H9 (cell line): ENCODE data around the gene ZNHIT3. TPM values are rescaled to one million over a fixed set of nuclear protein-coding genes. Genes with fewer than 3 reads are reported as not detected.

Experiments used
- DNase-seq: peaks from one replicate; pipeline ENCODE4 v3.0.0-alpha.2; 2017
- H2AFZ ChIP-seq: one replicate; pipeline ENCODE4 v1.6.1; 2013; ENCODE audit warnings: mild to moderate bottlenecking, low read length, control low read depth, moderate library complexity
- H2AK5ac ChIP-seq: 2 replicates; pipeline ENCODE4 v1.6.1; 2013; ENCODE audit warnings: low read length, control low read depth, mixed read lengths; ENCODE audit not compliant: insufficient read length
- H2BK120ac ChIP-seq: one replicate; pipeline ENCODE4 v1.6.1; 2013; ENCODE audit warnings: low read depth, mild to moderate bottlenecking, low read length, control low read depth, inconsistent platforms; ENCODE audit not compliant: poor library complexity, severe bottlenecking
- H2BK12ac ChIP-seq: 2 replicates; pipeline ENCODE4 v1.6.1; 2013; ENCODE audit warnings: low read length, control low read depth, mixed read lengths, low read depth; ENCODE audit not compliant: insufficient read length
- H2BK15ac ChIP-seq: 2 replicates; pipeline ENCODE4 v1.6.1; 2013; ENCODE audit warnings: low read depth, low read length, control low read depth
- H2BK20ac ChIP-seq: one replicate; pipeline ENCODE4 v1.6.1; 2013; ENCODE audit warnings: low read depth, mild to moderate bottlenecking, low read length, control low read depth, inconsistent platforms; ENCODE audit not compliant: poor library complexity, severe bottlenecking
- H2BK5ac ChIP-seq: 2 replicates; pipeline ENCODE4 v1.6.1; 2013; ENCODE audit warnings: low read length, control low read depth, mixed read lengths; ENCODE audit not compliant: insufficient read length
- H3K14ac ChIP-seq: 2 replicates; pipeline ENCODE4 v1.6.1; 2013; ENCODE audit warnings: low read length, control low read depth; ENCODE audit not compliant: insufficient read depth
- H3K18ac ChIP-seq: 2 replicates; pipeline ENCODE4 v1.6.1; 2013; ENCODE audit warnings: low read depth, mild to moderate bottlenecking, mixed read lengths, low read length, control low read depth; ENCODE audit not compliant: insufficient read length
- H3K23ac ChIP-seq: 2 replicates; pipeline ENCODE4 v1.6.1; 2013; ENCODE audit warnings: low read length, control low read depth, mixed read lengths, low read depth; ENCODE audit not compliant: insufficient read length
- H3K23me2 ChIP-seq: 2 replicates; pipeline ENCODE4 v1.6.1; 2013; ENCODE audit warnings: low read depth, mild to moderate bottlenecking, mixed read lengths, low read length, control low read depth; ENCODE audit not compliant: insufficient read length, poor library complexity, severe bottlenecking
- H3K27ac ChIP-seq: 2 replicates; pipeline ENCODE4 v1.5.1; 2013; ENCODE audit warnings: low read length, control low read depth, mixed read lengths, low read depth; ENCODE audit not compliant: insufficient read length
- H3K27me3 ChIP-seq: 2 replicates; pipeline ENCODE4 v1.6.1; 2013; ENCODE audit warnings: low read length, control low read depth, inconsistent platforms; ENCODE audit not compliant: insufficient read depth
- H3K4ac ChIP-seq: 2 replicates; pipeline ENCODE4 v1.6.1; 2013; ENCODE audit warnings: low read depth, mild to moderate bottlenecking, control low read depth, inconsistent platforms, low read length, moderate library complexity
- H3K4me1 ChIP-seq: 2 replicates; pipeline ENCODE4 v1.6.1; 2013; ENCODE audit warnings: low read length, control low read depth, inconsistent platforms; ENCODE audit not compliant: insufficient read depth
- H3K4me2 ChIP-seq: 2 replicates; pipeline ENCODE4 v1.6.1; 2013; ENCODE audit warnings: low read length, control low read depth, mixed read lengths; ENCODE audit not compliant: insufficient read length, insufficient read depth
- H3K56ac ChIP-seq: 2 replicates; pipeline ENCODE4 v1.6.1; 2013; ENCODE audit warnings: low read depth, mild to moderate bottlenecking, mixed read lengths, low read length, control low read depth; ENCODE audit not compliant: insufficient read length
- H3K79me1 ChIP-seq: 2 replicates; pipeline ENCODE4 v1.6.1; 2013; ENCODE audit warnings: low read depth, mild to moderate bottlenecking, moderate library complexity, low read length, control low read depth, inconsistent platforms; ENCODE audit not compliant: insufficient read depth, poor library complexity, severe bottlenecking
- H3K79me2 ChIP-seq: 2 replicates; pipeline ENCODE4 v1.6.1; 2013; ENCODE audit warnings: low read length, control low read depth, inconsistent platforms; ENCODE audit not compliant: insufficient read depth
- H3K9ac ChIP-seq: 2 replicates; pipeline ENCODE4 v1.6.1; 2013; ENCODE audit warnings: low read length, control low read depth, mixed read lengths; ENCODE audit not compliant: insufficient read length; ENCODE audit errors: extremely low read depth
- H3K9me3 ChIP-seq: one replicate; pipeline ENCODE4 v1.6.1; 2013; ENCODE audit warnings: low read depth, low read length, inconsistent platforms; ENCODE audit not compliant: control insufficient read depth
- H3T11ph ChIP-seq: one replicate; pipeline ENCODE4 v1.6.1; 2013; ENCODE audit warnings: mild to moderate bottlenecking, low read length, control low read depth, inconsistent platforms
- H4K20me1 ChIP-seq: one replicate; pipeline ENCODE4 v1.6.1; 2013; ENCODE audit not compliant: control insufficient read depth, insufficient read length, insufficient read depth
- H4K5ac ChIP-seq: 2 replicates; pipeline ENCODE4 v1.6.1; 2013; ENCODE audit warnings: low read depth, mild to moderate bottlenecking, mixed read lengths, low read length, control low read depth; ENCODE audit not compliant: insufficient read length
- H4K8ac ChIP-seq: replicated peaks from 2 replicates; pipeline ENCODE4 v1.6.1; 2013; ENCODE audit warnings: low read length, control low read depth, mixed read lengths, low read depth; ENCODE audit not compliant: insufficient read length
- H4K91ac ChIP-seq: 2 replicates; pipeline ENCODE4 v1.6.1; 2013; ENCODE audit warnings: low read depth, mild to moderate bottlenecking, moderate library complexity, mixed read lengths, low read length, control low read depth; ENCODE audit not compliant: insufficient read length
- H3K27ac Mint-ChIP-seq, 3 experiments: 2 replicates in 2 of 3; 3 replicates in 1 of 3; pipeline ENCODE4 v1.8.0; 2020 to 2021; ENCODE audit warnings: mixed read lengths in 3 of 3, mild to moderate bottlenecking in 1 of 3, moderate library complexity in 1 of 3
- H3K27me3 Mint-ChIP-seq: 2 replicates; pipeline ENCODE4 v1.8.0; 2021; ENCODE audit warnings: low read depth, mild to moderate bottlenecking, moderate library complexity, mixed read lengths
- H3K36me3 Mint-ChIP-seq, 3 experiments: 2 replicates in 2 of 3; 3 replicates in 1 of 3; pipeline ENCODE4 v1.8.0; 2020 to 2021; ENCODE audit warnings: low read depth in 3 of 3, mixed read lengths in 3 of 3; ENCODE audit not compliant: insufficient read depth in 1 of 3
- H3K4me1 Mint-ChIP-seq, 2 experiments: 2 replicates each; pipeline ENCODE4 v1.8.0; 2020; ENCODE audit warnings: mixed read lengths in 2 of 2
- H3K4me3 Mint-ChIP-seq, 2 experiments: 2 replicates in 1 of 2; 3 replicates in 1 of 2; pipeline ENCODE4 v1.8.0; 2020 to 2021; ENCODE audit warnings: mild to moderate bottlenecking in 2 of 2, mixed read lengths in 2 of 2, moderate library complexity in 1 of 2
- H3K9me3 Mint-ChIP-seq, 2 experiments: 2 replicates in 1 of 2; 3 replicates in 1 of 2; pipeline ENCODE4 v1.8.0; 2020; ENCODE audit warnings: mild to moderate bottlenecking in 2 of 2, mixed read lengths in 2 of 2, moderate library complexity in 1 of 2
- CTCF ChIP-seq: fragments of 200-600 bp; sonication (generic); conservative IDR thresholded peaks from 3 replicates; pipeline ENCODE4 v1.8.0; 2021; ENCODE audit warnings: antibody characterized with exemption, mild to moderate bottlenecking
- WGBS: extraction: QIAGEN DNeasy Blood & Tissue Kit; methylation state at CpG from one replicate; pipeline ENCODE4 v1.1.7; 2013; ENCODE audit warnings: missing lambda C conversion rate, low lambda C conversion rate, mixed read lengths; ENCODE audit not compliant: insufficient read length; ENCODE audit errors: extremely low coverage; 5-methylcytosine and 5-hydroxymethylcytosine counted together
- total RNA-seq: library from RNA; stranded (reverse); gene quantifications from 2 replicates; pipeline ENCODE4 v1.2.1, GENCODE V29; 2021

Gene ZNHIT3
- total RNA-seq, 1 experiment from 2014 or later, result 64.7 TPM

GRCh38 chr17:36523113-36523512 lies 36.6 kb downstream of the ZNHIT3 start:
- H3K23me2 ChIP-seq, result no peaks in the 10 kb centered on the region
- H3K27ac ChIP-seq, result no peak overlapping the region
- H2BK20ac ChIP-seq, result no peak overlapping the region
- no peak overlapping the region for H3K14ac ChIP-seq
- H3K79me2 ChIP-seq, result no peaks in the 10 kb centered on the region
- no peak overlapping the region for H3T11ph ChIP-seq
- no peaks in the 10 kb centered on the region for H3K9me3 ChIP-seq
- no peaks in the 10 kb centered on the region; the same call in 1 of the 2 replicates for H3K27me3 Mint-ChIP-seq
- H2BK120ac ChIP-seq, result no peak overlapping the region
- no peak overlapping the region for H2BK15ac ChIP-seq
- no peaks in the 10 kb centered on the region for H3K9me3 Mint-ChIP-seq
- H3K27ac Mint-ChIP-seq, result peak overlapping the region in 1 of 3 experiments; percentile 74; a peak in 1 of 7 replicates
- H4K8ac ChIP-seq, result no peak overlapping the region
- H3K4me2 ChIP-seq, result no peak overlapping the region
- no peak overlapping the region for H3K18ac ChIP-seq
- H3K9ac ChIP-seq, result no peak overlapping the region
- peaks cover 37 to 87% (median 81%) of the 10 kb centered on the region in 3 experiments; a peak in 6 of 7 replicates for H3K36me3 Mint-ChIP-seq
- no peak overlapping the region for H3K56ac ChIP-seq
- H4K91ac ChIP-seq, result no peak overlapping the region
- no peaks in the 10 kb centered on the region for H3K4me1 ChIP-seq
- H3K4me1 Mint-ChIP-seq, result no peaks in the 10 kb centered on the region
- no peaks in the 10 kb centered on the region for H3K79me1 ChIP-seq
- DNase-seq, result no peak
- no peak overlapping the region for H3K23ac ChIP-seq
- WGBS, result no CpG with 5 or more reads among the region's 2 CpGs
- no peak overlapping the region for H3K4me3 Mint-ChIP-seq
- no peak overlapping the region for H4K5ac ChIP-seq
- H4K20me1 ChIP-seq, result no peaks in the 10 kb centered on the region
- no peak overlapping the region for H2AFZ ChIP-seq
- TF ChIP-seq CTCF, result no peak
- no peak overlapping the region for H3K4ac ChIP-seq
- no peak overlapping the region for H2BK12ac ChIP-seq
- H3K27me3 ChIP-seq, result no peaks in the 10 kb centered on the region
- H2AK5ac ChIP-seq, result no peak overlapping the region
- H2BK5ac ChIP-seq, result no peak overlapping the region
